GM21447 (cell line): ENCODE results near the gene PLPPR1.

Experiments
- ATAC-seq: cut with Tn5 transposase; IDR thresholded peaks from one replicate; pipeline ENCODE4 v1.9.1; 2021; ENCODE audit not compliant: unreplicated experiment

PLPPR1 gene

GRCh38 chr9:101333926-101334702, 305.6 kb downstream of the PLPPR1 start:
- no peak for ATAC-seq

GRCh38 chr9:101336091-101336490, 307.6 kb downstream of the PLPPR1 start:
- ATAC-seq = no peak

GRCh38 chr9:101337237-101337636, 308.7 kb downstream of the PLPPR1 start:
- ATAC-seq = no peak

GRCh38 chr9:101341958-101342357, 313.4 kb downstream of the PLPPR1 start:
- ATAC-seq = no peak

- no peak for ATAC-seq
Measured at GRCh38 chr9:101342595-101342994, 314.1 kb downstream of the PLPPR1 start.

GRCh38 chr9:101350285-101350684, 321.8 kb downstream of the PLPPR1 start:
- ATAC-seq = no peak

GRCh38 chr9:101352892-101353463, 324.5 kb downstream of the PLPPR1 start:
- no peak for ATAC-seq

- no peak for ATAC-seq
Measured at GRCh38 chr9:101353683-101354082, 325.2 kb downstream of the PLPPR1 start.

GRCh38 chr9:101354143-101354764, 325.7 kb downstream of the PLPPR1 start:
- no peak for ATAC-seq

- no peak for ATAC-seq
Measured at GRCh38 chr9:101354765-101355708, 326.5 kb downstream of the PLPPR1 start.

- ATAC-seq = no peak
Measured at GRCh38 chr9:101356619-101357018, 328.1 kb downstream of the PLPPR1 start.

GRCh38 chr9:101359679-101360078, 331.2 kb downstream of the PLPPR1 start:
- no peak for ATAC-seq

- no peak for ATAC-seq
Measured at GRCh38 chr9:101360647-101361046, 332.1 kb downstream of the PLPPR1 start.

- ATAC-seq = no peak
Measured at GRCh38 chr9:101362450-101362849, 333.9 kb downstream of the PLPPR1 start.

- ATAC-seq = no peak
Measured at GRCh38 chr9:101365181-101365580, 336.7 kb downstream of the PLPPR1 start.

- ATAC-seq = no peak
Measured at GRCh38 chr9:101366038-101366756, 337.7 kb downstream of the PLPPR1 start.

- no peak for ATAC-seq
Measured at GRCh38 chr9:101367323-101367722, 338.8 kb downstream of the PLPPR1 start.

GRCh38 chr9:101369286-101369685, 340.8 kb downstream of the PLPPR1 start:
- ATAC-seq = no peak

GRCh38 chr9:101369884-101370531, 341.5 kb downstream of the PLPPR1 start:
- ATAC-seq = no peak

- ATAC-seq = no peak
Measured at GRCh38 chr9:101371813-101372212, 343.3 kb downstream of the PLPPR1 start.
